DOHH2 (cell line): ENCODE results near the gene ATP13A3.

ENCODE experiments used
- CTCF ChIP-seq: fragments of 200-600 bp; sonication (generic); IDR thresholded peaks from one replicate; pipeline ENCODE4 v1.5.1; 2014; ENCODE audit warnings: antibody characterized with exemption, mild to moderate bottlenecking, low read depth, low read length; ENCODE audit not compliant: poor library complexity, severe bottlenecking
- EZH2phosphoT487 ChIP-seq: fragments of 200-600 bp; sonication (generic); IDR thresholded peaks from 2 replicates; pipeline ENCODE4 v1.6.1; 2017; ENCODE audit warnings: borderline replicate concordance, mild to moderate bottlenecking, antibody characterized with exemption, low read length, moderate library complexity, mixed read lengths

- no peak for TF ChIP-seq CTCF
- TF ChIP-seq EZH2phosphoT487: no peak
Measured at GRCh38 chr3:194487289-194488054, 670 bp upstream of the ATP13A3 start.
